HG02870 (cell line): ENCODE results near the gene ORC2.
"Not testable (repeated sequence)": the region's sequence is repeated elsewhere in the genome, so short reads cannot be mapped to it uniquely, and the experiment has no call there.

Experiments
- ATAC-seq: cut with Tn5 transposase; IDR thresholded peaks from one replicate; pipeline ENCODE4 v1.9.1; 2021; ENCODE audit warnings: mild to moderate bottlenecking, moderate library complexity; ENCODE audit not compliant: unreplicated experiment

ORC2 gene

DNA sequence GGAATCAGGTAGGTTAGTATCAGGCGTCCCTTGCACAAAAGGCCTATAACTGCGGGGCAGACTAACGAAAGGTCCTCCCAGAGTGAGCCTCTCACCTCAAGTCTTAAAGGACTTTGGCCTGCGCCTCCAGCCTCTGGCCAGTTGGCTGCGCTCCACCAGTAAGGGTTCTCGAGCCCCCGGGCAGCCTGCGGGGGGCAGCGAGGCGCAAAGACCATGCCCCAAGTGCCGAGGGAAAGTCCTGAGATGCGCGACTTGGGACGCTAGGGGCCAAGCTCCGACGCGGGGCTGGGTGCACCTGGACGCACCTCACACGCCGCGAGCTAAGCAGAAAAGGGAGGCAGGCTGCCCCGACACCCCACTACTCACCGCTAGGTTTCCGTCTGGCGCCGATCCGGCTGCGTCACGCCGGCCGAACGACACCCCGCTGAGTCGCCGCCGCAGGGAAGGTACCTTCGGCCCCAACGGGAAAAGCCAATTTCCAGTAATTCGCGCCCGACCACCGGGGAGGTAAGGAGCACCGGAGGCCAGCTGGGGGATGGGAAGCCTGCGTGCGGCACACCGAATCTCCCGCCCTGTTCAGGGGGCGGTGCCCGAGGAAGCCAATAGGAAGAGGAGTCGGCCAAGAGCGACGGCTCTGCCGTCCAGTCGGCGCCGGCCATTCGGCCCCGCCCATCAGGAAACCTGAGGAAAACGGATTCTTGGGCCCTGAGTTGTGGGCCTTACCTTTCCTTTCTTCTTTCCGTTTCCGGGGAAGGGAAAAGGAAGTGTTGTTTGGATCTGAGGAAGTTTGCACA is at the start of gene ORC2:
TSS of gene ORC2 (minus strand) at position 537 of the 794 bp plus-strand sequence. CDS start 5,537 bp downstream, outside the sequence.
- ATAC-seq: peak; percentile 90

DNA sequence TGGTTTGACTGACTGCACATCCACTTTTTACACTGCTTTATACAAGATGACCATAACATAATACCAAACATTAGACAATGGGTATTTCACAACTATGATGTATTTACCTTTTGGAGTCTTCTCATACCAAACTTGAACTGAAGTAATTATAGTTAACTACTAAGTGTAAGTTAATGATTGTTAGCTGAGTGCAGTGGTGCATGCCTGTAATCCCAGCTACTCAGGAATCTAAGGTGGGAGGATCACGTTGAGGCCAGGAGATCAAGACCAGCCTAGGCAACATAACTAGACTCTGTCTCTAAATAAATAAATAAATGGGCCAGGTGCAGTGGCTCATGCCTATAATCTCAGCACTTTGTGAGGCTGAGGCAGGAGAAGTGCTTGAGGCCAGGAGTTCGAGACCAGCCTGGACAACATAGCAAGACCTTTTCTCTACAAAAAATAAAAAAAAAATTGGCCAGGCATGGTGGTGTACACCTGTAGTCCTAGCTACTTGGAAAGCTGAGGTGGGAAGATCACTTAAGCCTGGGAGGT is 44.9 kb upstream of the ORC2 start:
- no peak for ATAC-seq

DNA sequence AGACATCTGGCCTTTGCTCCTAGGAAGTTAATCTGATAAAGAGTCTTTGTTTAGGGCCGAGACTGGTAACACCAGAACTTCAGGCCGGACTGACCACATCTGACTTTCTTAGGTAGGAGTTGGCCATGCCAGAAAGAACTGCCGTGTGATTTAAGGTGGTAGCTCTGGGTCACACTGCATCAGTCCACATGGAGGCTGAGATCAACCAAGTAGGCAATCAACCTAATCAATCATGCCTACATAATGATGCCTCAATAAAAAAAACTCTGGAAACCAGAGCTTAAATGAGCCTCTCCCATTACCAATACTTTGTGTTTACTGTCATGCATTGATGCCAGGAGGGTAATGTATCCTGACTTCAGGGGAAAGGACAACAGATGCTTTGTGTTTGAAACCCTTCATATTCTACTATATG is 44.1 kb upstream of the ORC2 start:
- ATAC-seq: no peak

DNA sequence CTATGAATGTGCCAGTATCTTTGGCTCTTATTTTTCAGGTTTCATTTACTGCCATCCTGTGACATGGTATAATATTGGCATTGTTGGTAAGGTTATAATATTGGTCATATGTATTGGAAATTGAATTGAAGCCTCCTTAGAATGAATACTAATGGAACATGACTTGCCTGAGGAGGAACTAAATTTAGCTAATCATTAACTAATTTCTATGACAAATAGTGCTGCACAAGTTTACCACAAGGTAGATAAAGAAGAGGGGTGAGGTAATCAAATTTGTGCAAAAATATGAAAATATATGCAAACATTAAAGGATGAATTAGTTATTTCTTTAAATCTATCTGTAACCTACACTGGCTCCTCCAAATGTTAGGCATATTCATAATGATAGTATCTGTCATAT is 43.2 kb upstream of the ORC2 start:
- ATAC-seq: no peak

DNA sequence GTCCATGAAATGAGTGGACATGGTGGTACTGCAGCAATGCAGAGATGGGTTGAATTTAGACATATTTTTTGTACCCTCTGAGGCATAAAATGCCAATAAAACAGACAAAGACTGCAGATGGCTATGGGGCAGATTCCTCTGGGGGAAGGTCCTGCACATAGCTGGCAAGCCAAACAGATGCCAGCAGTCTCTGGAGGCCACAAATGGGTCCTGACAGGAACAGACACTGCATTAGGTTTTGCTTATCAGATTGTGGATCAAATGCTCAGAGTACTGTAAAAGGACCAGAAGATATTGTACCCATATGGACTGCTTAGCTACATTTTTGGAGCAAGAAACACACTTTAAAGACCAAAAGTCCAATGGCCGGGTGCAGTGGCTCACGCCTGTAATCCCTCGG is 40.9 kb upstream of the ORC2 start:
- no peak for ATAC-seq

DNA sequence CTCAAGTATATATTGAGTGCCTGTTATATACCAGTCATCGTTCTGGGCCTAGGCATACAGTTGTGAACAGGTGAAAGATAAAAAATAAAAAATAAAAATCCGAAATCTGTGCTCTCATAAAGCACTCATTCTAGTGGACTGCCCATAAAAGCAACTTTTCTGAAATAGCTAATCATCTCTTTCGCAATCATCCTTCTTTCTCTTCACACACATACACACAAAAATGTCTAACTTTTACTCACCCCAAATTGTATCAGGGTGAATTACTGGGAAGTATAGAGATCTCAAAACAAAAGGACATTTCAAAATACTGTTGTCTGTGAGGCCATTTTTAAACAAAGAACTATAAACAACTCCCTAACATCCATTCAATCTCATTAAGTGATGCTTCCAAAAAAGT is 29.6 kb upstream of the ORC2 start:
- no peak for ATAC-seq

DNA sequence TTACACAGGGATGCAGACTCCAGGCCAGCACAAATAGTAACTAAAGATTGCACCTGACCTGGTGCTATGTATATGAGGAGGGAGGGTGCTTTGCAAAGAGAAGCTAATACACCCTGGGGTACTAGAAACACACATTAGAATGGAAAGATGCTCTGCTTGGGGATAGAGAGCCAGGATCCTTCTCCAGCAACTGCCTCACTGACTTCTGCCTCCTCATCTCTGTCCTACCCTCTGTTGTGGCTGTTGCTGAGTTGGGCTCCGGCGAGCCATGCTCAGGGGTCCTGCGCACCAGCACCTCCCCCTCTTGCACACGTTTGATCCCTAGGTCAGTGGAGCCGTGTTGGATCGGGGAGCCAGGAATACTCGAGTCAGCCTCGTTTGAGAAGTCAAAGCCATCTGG is 23.7 kb upstream of the ORC2 start:
- no peak for ATAC-seq

DNA sequence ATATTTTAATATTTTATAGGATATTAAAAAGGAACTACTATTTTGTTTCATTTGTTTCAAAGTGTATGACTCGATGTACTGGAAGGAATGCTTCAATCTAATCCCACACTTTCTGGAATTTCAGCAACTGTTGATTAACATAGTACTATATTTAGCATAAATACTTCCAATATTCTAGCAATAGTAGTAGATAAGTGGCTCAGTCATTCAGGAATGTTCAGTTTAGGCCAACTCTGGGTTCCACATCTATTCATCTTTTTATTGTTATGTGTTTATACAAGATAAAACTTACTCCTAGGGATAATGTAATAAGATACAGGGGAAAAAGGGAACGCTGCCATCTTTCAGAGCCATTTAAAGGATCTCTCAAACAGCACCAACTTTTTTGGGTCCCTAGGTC is 22.3 kb upstream of the ORC2 start:
- no peak for ATAC-seq

DNA sequence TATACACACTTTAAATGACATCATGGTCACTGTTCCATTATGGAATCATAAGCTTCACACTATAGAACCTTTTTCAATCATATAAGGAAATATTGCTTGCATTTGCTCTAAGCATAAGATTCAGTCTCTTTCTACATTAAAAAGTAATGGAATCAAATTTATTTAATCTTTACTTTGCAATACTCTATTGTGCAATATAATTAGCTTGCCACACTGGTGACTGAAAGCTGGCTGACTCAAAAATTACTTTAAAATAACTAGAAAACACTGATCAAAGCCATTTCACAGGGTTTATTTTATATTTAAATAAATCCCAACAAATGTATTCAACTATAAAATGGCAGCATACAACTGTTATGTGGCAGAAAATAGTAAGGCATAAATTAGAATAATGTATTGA is 13.2 kb upstream of the ORC2 start:
- no peak for ATAC-seq

DNA sequence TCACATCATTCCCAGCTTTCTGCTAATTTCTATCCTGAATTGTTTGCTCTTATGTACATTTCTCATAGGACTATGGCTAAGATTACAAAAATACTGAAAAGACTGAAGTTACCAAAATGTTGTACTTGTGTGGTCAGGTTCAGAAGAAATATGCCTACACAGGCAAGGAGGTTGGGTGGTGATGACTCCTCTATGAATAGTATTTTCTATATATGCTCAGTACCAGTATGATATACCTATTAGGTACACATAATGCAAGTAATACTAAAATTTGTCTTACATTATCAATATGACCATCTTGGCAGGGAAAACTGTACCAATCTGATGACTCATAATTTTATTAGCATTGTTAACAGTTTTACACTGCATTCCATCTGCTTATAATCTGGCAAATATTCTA is 12.2 kb upstream of the ORC2 start:
- no peak for ATAC-seq

DNA sequence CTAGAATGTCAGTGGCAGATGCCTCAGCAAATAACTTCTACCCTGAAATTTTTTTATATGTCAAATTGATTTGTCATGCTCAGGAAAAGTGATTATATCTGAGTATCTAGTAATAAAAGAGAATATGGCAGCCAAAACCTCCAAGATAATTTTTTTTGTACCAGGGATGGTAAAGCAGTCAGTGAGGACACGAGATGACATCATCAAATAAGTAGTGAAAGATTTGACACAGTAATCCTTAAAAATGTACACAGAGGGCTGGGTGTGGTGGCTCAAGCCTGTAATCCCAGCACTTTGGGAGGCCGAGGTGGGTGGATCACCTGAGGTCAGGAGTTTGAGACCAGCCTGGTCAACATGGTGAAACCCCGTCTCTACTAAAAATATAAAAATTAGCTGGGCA is 6.6 kb upstream of the ORC2 start:
- not testable (repeated sequence) for ATAC-seq

DNA sequence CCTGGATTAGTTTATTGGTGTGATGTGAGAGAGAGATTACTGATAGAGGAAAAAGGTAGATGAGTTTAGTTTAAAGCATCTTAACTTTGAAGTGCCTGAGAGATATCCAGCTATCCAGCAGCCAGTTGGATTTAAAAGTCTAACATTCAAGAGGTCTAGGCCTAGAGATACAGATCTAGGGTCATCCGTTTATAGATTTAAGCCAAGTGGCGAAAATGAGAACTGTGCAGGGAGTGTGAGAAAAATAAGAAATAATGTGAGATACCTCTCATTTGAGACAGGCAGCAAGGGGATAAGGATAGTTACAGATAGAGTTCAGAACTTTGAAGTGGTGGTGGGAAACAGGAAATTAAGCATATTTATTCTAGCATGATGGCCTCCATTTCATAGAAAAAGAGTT is 5.3 kb upstream of the ORC2 start:
- ATAC-seq: no peak

DNA sequence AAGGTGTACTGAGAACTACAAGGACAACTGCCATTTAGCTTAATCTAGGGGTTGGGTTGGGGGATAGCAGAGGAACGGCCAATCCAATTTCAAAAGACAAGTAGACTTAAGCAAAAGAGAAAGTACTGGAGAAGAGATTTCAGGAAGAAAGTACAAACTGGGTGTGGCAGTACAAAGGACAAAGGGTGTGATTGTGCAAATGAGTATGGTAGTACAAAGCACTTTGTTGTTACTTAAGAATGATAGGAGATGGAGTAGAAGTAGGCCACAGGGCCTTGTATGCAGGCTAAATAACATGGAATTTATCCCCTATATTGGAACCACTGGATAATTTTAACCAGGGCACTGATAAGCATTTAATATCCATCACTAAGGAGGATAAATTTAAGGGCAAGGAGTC is 4.7 kb upstream of the ORC2 start:
- ATAC-seq: no peak

DNA sequence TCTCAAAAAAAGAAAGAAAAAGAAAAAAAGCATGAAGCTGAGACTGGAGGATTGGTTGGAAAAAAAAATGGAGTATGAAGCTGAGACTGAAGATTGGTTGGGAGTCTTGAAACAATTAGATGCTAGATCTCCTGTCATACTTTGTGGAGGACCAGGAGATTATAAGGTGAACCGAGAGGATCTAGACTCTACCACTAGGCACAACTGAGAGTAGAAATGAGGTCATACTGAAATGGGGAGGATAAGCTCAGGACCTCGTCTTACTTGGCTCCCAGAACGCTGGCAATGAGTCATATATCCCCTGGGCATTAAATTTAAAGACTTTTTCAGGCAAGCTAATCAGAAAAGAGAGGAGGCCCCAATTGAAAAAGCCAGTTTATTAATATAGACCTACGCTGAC is 3.3 kb upstream of the ORC2 start:
- no peak for ATAC-seq

DNA sequence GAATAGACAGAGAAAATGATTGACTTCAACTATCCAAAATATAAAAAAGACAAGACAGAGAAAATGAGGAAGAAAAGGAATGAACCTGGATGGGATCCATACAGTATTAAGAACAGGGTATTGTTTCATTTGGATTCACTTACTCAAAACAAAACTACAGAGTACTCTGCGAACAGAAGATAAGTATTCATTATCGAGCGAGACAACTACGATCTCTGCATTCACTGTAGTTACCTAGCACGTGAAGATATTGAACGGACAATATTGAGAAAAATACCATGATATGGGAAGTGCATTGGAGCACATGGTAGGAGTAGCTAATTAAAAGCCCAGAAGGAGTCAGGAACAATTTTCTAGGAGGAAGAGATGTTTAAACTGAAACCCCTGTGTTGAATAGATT is 1.0 kb upstream of the ORC2 start:
- ATAC-seq: no peak

DNA sequence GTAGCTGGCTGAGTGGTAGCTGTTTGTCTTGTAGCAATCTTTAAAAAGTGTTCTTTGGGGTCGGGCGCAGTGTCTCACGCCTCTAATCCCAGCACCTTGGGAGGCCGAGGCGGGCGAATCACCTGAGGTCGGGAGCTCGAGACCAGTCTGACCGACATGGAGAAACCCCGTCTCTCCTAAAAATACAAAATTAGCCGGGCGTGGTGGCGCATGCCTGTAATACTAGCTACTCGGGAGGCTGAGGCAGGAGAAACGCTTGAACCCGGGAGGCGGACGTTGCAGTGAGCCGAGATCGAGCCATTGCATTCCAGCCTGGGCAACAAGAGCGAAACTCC is 425 bp upstream of the ORC2 start:
- ATAC-seq: peak; percentile 9

DNA sequence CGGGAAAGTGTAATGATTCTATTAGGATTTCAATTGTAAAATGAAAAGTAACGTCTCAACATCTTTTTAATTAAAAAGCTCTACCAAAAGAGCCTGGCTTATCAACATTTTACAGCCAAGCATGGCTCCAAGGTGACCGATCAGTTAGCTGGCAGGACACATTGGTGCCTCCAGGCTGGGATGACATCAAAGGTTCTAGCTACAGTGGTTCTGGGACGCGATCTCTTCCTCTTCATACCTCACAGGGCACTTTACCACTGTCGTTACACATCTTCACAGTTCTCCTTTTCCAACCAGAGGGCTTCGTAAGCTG is 693 bp downstream of the ORC2 start:
- ATAC-seq: peak; percentile 12

DNA sequence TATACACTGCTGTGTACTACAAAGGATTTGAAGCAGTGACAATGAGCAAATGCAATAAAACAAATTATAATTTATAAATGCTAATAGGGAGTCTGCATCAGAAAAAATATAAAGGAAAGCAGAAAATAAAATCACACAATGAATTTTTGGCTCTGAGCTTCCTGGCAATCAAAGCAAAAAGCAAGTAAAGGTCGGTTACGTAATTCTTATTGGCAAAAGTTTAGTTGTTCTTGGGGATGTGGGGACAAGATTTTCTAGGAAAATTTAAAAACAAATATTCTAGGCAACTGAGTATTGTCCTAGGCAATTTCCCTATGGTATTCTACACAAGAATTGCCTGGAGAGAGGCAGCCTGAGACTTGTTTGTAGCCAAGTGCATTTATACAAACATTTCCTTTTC is 1.8 kb downstream of the ORC2 start:
- ATAC-seq: no peak

DNA sequence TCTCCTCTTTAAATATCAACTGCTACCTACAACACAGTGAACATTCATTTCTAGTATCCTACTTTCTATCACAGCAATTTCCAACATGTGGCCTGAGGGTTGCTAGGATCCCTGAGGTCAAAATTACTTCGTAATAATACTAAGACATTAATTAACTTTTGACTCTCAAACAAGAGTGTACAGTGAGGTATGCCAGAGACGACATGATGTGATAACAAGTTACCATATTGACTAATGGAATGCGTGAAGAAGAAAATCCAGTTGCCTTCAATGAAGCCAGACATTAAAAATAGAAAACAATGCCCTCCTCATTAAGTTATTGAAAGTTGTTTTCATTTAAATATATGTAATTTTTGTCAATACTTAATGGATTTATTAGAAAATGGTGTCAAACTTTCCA is 13.1 kb downstream of the ORC2 start:
- ATAC-seq: no peak

DNA sequence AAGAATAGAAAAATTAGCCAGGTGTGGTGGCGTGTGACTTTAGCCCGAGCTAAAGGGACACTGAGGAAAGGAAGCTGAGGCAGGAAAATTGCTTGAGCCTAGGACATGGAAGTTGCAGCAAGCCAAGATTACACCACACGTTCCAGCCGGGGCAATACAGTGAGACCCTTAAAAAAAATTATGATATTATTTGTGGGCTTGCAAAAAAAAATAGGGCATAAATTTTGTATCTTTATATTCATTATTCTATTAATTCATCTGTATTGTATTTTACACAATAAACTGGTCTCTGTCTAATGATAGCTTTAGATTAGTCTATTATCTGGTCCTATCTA is 18.1 kb downstream of the ORC2 start:
- ATAC-seq: no peak

DNA sequence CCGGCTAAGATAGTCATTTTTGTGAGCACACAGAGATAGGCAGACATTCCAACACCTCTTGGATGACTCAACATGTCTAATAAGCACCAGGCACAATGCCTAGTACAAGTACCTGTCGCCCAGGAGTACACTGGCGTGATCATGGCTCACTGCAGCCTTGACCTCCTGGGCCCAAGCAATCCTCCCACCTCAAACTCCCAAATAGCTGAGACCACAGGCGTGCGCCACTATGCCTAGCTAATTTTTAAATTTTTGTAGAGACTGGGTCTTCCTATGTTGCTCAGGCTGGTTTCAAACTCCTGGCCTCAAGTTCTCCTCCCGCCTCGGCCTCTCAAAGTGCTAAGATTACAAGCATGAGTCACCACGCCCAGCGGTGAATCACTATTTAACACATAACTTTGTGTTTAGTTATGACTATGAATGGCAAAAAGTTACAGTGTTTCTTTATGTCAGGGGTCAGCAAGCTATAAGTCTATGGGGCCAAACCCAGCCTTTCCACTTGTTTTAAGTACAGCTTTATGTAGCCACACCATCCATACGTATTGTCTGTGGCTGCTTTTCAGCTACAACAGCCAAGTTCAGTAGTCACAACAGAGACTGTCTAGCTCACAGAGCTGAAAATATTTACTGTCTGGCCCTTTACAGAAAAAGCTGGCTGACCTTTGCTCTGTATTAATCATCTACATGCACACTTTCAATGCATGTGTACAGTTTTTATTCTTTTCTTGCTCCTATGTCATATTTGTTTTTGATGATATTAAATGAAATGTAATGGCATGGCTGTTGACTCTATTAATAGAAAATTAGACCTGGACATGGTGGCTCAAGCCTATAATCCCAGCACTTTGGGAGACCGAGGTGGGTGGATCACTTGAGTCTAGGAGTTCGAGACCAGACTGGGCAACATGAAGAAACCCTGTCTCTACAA is 18.7 kb downstream of the ORC2 start:
- no peak for ATAC-seq

DNA sequence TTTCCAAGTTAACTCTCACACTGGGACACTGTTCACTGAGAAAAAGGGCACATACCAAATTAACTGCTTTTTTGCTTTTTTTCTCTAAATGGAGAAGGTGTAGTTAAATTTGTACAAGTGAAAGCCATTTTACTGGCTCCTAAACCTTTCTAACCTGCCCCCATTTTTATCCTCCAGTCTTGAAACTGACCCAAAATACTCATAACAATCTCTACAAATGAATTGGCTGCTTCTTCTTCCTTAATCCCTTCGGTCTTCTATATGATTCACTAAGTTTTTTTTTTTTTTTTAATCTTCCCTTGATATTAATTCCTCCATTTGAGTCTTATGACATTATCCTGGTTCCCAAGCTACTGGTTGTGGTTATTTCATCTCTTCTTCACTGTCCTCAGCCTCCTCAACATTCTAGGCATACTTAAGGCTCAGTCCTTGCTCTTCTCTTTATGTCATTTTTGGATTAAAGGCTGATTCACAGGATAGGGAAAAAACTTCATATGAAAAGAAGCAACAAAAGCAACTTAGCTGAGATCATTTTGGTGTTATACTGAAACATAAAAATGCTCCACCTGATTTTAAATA is 19.8 kb downstream of the ORC2 start:
- ATAC-seq: peak; percentile 50
